Skin of body (tissue), 2 donors: ENCODE results near the gene TMEM242. TPM values are rescaled to one million over a fixed set of nuclear protein-coding genes. Genes with fewer than 3 reads are reported as not detected.
"Not testable (repeated sequence)": the region's sequence is repeated elsewhere in the genome, so short reads cannot be mapped to it uniquely, and the experiment has no call there.

Experiments
- DNase-seq: peaks from one replicate; lab custom pipeline; 2025; lab: John Stamatoyannopoulos, UW
- total RNA-seq: library from RNA; depleted of rRNA; stranded (reverse); fragments of >200 nt; gene quantifications from one replicate; pipeline ENCODE4 v1.2.3, GENCODE V29; 2014

TMEM242 gene
- total RNA-seq, 1 donor from 2014 or later = 8.1 TPM

- DNase-seq = no peak
Observed at GRCh38 chr6:157325069-157325805, 1.9 kb upstream of the TMEM242 start.

- DNase-seq = no peak
Observed at GRCh38 chr6:157323966-157324300, 614 bp upstream of the TMEM242 start.

GRCh38 chr6:157322792-157323254 lies 496 bp downstream of the TMEM242 start:
- DNase-seq = no peak

- no peak for DNase-seq
Observed at GRCh38 chr6:157316871-157317814, 6.2 kb downstream of the TMEM242 start.

- no peak for DNase-seq
Observed at GRCh38 chr6:157314705-157315321, 8.5 kb downstream of the TMEM242 start.

- no peak for DNase-seq
Observed at GRCh38 chr6:157313531-157314467, 9.5 kb downstream of the TMEM242 start.

GRCh38 chr6:157312757-157313156 lies 10.6 kb downstream of the TMEM242 start:
- DNase-seq = no peak

- DNase-seq = not testable (repeated sequence)
Observed at GRCh38 chr6:157310693-157311092, 12.6 kb downstream of the TMEM242 start.

GRCh38 chr6:157307661-157308060 lies 15.7 kb downstream of the TMEM242 start:
- DNase-seq = no peak

GRCh38 chr6:157305670-157306653 lies 17.4 kb downstream of the TMEM242 start:
- DNase-seq = no peak

- DNase-seq = peak; percentile 7
Observed at GRCh38 chr6:157304899-157305663, 18.2 kb downstream of the TMEM242 start.

GRCh38 chr6:157302736-157303135 lies 20.6 kb downstream of the TMEM242 start:
- no peak for DNase-seq

GRCh38 chr6:157300436-157300835 lies 22.9 kb downstream of the TMEM242 start:
- no peak for DNase-seq

- no peak for DNase-seq
Observed at GRCh38 chr6:157300006-157300405, 23.3 kb downstream of the TMEM242 start.

GRCh38 chr6:157298216-157298724 lies 25.0 kb downstream of the TMEM242 start:
- DNase-seq = no peak

- no peak for DNase-seq
Observed at GRCh38 chr6:157294654-157295053, 28.7 kb downstream of the TMEM242 start.

GRCh38 chr6:157293780-157294179 lies 29.5 kb downstream of the TMEM242 start:
- DNase-seq = no peak

GRCh38 chr6:157292202-157292601 lies 31.1 kb downstream of the TMEM242 start:
- DNase-seq = no peak

- DNase-seq = no peak
Observed at GRCh38 chr6:157291356-157291755, 32.0 kb downstream of the TMEM242 start.
